ENCODE data around the gene CCNY. TPM values are rescaled to one million over a fixed set of nuclear protein-coding genes. Genes with fewer than 3 reads are reported as not detected.

The CCNY gene
- total RNA-seq, 1 donor from 2014 or later, result 81.1 TPM

DNA sequence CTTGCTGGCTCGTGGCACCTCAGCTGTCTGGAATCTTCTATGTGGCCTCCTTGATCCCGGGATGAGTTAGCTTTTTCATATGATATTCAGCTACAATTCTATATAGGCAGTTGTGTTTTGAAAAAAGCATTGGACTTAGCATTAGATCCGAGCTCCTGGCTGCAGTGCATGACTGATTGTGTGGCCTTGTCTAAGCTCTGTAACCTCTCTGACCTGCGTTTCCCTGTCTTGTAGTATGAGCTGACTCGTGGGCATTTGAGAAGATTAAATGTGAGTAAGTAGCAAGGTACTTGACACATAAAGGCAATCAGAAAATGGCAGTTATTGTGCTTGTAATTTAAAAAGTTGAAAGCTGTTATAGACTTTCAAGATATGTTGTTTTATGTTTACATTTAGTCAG is 85.9 kb downstream of the CCNY start:
- TF ChIP-seq, protein P1, sequence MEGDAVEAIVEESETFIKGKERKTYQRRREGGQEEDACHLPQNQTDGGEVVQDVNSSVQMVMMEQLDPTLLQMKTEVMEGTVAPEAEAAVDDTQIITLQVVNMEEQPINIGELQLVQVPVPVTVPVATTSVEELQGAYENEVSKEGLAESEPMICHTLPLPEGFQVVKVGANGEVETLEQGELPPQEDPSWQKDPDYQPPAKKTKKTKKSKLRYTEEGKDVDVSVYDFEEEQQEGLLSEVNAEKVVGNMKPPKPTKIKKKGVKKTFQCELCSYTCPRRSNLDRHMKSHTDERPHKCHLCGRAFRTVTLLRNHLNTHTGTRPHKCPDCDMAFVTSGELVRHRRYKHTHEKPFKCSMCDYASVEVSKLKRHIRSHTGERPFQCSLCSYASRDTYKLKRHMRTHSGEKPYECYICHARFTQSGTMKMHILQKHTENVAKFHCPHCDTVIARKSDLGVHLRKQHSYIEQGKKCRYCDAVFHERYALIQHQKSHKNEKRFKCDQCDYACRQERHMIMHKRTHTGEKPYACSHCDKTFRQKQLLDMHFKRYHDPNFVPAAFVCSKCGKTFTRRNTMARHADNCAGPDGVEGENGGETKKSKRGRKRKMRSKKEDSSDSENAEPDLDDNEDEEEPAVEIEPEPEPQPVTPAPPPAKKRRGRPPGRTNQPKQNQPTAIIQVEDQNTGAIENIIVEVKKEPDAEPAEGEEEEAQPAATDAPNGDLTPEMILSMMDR (IDR thresholded peaks at IDR 0.05; ENCODE audit: borderline replicate concordance), result no peak
- Histone ChIP-seq H3K4me3 (peak overlapping the region; percentile 2), H3K9me3 (replicated peaks) (no peaks in the 10 kb centered on the region), H3K36me3 (no peaks in the 10 kb centered on the region), H3K27me3 (ENCODE audit: low read depth) (no peaks in the 10 kb centered on the region), H3K27ac (replicated peaks) (peak overlapping the region; percentile 73), H3K4me1 (peaks cover 98% of the 10 kb centered on the region)
- DNase-seq, result no peak
- intact Hi-C loops (cut with micrococcal nuclease), result no loop called here

DNA sequence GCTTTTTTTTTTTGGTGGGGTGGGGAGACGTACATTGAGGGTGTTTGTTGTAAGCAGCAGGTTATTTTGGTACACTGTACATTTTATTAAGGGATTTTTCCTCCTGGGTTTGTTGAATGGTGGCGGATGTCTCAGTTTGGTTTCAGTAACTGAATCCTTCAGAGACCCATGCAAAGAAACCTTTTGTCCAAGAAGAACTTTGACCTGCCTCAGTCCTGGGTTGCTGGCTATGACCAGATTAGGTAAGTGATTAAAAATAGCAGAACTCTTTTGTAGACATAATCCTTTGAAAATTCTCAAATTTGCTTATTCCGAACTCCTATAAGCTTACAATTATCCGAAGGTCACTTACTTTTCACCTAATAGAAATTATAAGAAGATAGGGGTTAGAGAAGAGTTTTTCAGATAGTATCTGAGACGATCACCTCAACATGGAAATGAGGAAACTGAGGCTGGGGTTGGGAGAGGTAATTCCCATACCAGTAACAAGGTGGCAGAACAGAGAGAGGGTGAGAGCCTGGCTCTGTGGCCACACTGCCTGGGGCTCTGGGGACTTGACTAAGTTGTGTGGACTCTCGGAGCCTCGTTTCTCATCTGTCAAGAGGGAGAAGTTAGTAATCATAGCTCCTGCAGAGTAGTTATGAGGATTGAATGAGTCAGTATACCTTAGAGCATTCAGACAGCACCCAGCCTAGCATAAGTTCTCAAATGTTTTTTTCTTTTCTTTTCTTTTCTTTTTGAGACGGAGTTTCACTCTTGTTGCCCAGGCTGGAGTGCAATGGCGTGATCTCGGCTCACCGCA is 87.4 kb downstream of the CCNY start:
- Histone ChIP-seq H3K4me3 (no peak overlapping the region), H3K4me1 (peaks cover 94% of the 10 kb centered on the region), H3K9me3 (replicated peaks) (no peaks in the 10 kb centered on the region), H3K27ac (replicated peaks) (no peak overlapping the region), H3K27me3 (ENCODE audit: low read depth) (no peaks in the 10 kb centered on the region), H3K36me3 (no peaks in the 10 kb centered on the region)
- DNase-seq, result no peak
- TF ChIP-seq, protein P1 (IDR thresholded peaks at IDR 0.05; ENCODE audit: borderline replicate concordance), result no peak
- intact Hi-C loops (cut with micrococcal nuclease), result no loop called here

DNA sequence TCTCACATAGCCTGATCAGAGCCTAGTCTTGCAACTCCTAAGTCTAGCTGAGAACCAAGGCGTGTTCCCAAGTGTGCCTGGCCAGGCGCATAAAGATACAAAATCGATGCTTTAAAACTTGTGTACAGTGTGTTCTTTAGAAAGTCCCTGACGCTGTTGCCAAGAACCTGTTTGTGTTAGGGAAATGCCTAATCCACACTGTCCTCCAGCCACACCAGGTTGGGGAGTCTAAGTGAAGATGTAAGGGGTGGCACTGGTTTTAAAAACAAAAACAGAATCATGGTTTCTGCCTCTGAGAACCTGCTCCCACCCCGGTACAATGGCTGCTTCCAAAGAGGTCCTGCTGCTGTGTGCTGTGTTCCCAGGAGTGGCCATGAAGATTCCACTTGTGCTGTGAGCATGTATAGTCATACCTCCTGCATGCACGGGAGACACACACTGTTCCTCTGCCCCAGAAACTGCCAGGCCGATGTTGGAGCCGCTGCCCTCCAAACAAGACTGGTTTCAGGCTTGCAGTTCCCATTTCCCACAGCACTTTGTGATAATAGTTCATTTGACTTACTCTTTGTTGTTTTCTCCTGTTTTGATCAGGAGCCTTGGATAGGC is 88.5 kb downstream of the CCNY start:
- TF ChIP-seq, protein P1 (IDR thresholded peaks at IDR 0.05; ENCODE audit: borderline replicate concordance), result no peak
- Histone ChIP-seq H3K4me1 (peaks cover 84% of the 10 kb centered on the region), H3K27me3 (ENCODE audit: low read depth) (no peaks in the 10 kb centered on the region), H3K9me3 (replicated peaks) (no peaks in the 10 kb centered on the region), H3K36me3 (no peaks in the 10 kb centered on the region), H3K4me3 (no peak overlapping the region), H3K27ac (replicated peaks) (peak overlapping the region; percentile 27)
- DNase-seq, result no peak
- intact Hi-C loops (cut with micrococcal nuclease), result no loop called here

DNA sequence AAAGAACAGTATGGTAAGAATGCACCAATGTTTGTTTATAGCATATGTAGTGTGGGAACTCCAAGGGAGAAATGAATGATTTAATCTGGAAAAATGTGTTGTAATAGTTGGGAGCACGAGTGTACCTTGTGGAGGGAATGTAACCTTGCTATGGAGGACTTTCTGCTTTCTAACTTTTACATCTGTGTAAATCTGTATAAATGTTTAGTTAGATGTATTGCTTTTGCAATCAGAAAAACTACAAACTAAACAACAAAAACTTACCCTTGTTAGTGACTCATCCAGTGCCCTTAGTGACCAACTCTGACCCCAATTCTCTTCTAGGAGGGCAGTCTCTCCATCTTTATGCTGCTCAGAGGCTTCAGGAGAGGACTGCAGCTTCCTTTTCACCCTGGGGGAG is 89.3 kb downstream of the CCNY start:
- Histone ChIP-seq H3K4me1 (peaks cover 76% of the 10 kb centered on the region), H3K27ac (replicated peaks) (no peak overlapping the region), H3K27me3 (ENCODE audit: low read depth) (no peaks in the 10 kb centered on the region), H3K4me3 (no peak overlapping the region), H3K9me3 (replicated peaks) (no peaks in the 10 kb centered on the region), H3K36me3 (no peaks in the 10 kb centered on the region)
- TF ChIP-seq, protein P1 (IDR thresholded peaks at IDR 0.05; ENCODE audit: borderline replicate concordance), result no peak
- intact Hi-C loops (cut with micrococcal nuclease), result no loop called here
- no peak for DNase-seq

DNA sequence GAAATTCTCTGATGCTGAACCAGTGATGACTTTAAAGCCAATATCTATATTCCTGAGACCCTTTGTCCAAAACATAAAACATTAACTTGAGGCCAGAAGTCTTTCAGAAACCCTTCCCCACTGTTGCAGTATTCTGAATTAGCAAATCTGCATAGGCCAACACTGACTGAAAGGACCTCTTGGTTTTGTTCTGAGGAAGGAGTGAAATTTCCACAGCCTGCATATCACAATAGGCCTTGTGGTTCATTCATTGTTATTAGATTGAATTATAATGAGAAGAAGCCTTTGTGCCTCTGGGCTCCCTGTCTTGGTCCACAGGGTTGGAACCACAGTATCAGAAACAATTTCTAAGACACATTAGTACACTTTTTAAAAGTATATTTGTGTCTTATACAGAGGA is 90.3 kb downstream of the CCNY start:
- TF ChIP-seq, protein P1 (IDR thresholded peaks at IDR 0.05; ENCODE audit: borderline replicate concordance), result no peak
- DNase-seq, result no peak
- Histone ChIP-seq H3K27me3 (ENCODE audit: low read depth) (no peaks in the 10 kb centered on the region), H3K9me3 (replicated peaks) (no peaks in the 10 kb centered on the region), H3K4me3 (no peak overlapping the region), H3K36me3 (no peaks in the 10 kb centered on the region), H3K4me1 (peaks cover 69% of the 10 kb centered on the region), H3K27ac (replicated peaks) (no peak overlapping the region)
- intact Hi-C loops (cut with micrococcal nuclease), result no loop called here

All from left ventricle myocardium inferior (tissue), 1 donor.